PC-9 (cell line): ENCODE results near the gene CCP110. TPM values are rescaled to one million over a fixed set of nuclear protein-coding genes. Genes with fewer than 3 reads are reported as not detected.

ENCODE experiments used
- BruUV-seq: library from RNA; stranded (reverse); fragments of 400-500 nt; replicated peaks from 2 replicates; lab custom pipeline; 2021; lab: Mats Ljungman, UMichigan
- CTCF ChIA-PET: fragments of 300-600 bp; sonication (Branson Sonifier 250); formaldehyde crosslinking; loops from one replicate; lab custom pipeline; 2022; ENCODE audit warnings: antibody characterized with exemption; lab: Charles Lee
- POLR2A ChIA-PET: fragments of 300-600 bp; sonication (Branson Sonifier 250); formaldehyde crosslinking; loops from one replicate; lab custom pipeline; 2022; ENCODE audit warnings: antibody characterized with exemption; ENCODE audit not compliant: unreplicated experiment; lab: Charles Lee
- DNase-seq, 2 experiments: peaks; one replicate each; pipeline versions ENCODE4 v3.0.0 to v3.0.0-alpha.2; 2015 to 2022; ENCODE audit warnings: mixed read lengths in 1 of 2
- H2AFZ ChIP-seq: fragments of 200-600 bp; sonication (generic); 2 replicates; pipeline ENCODE4 v1.8.1; 2017; ENCODE audit warnings: antibody characterized with exemption
- H3F3A ChIP-seq: fragments of 200-600 bp; sonication (generic); 2 replicates; pipeline ENCODE4 v1.8.1; 2017; ENCODE audit warnings: antibody characterized with exemption, mild to moderate bottlenecking, low read depth; ENCODE audit not compliant: insufficient read depth
- H3K27ac ChIP-seq: fragments of 200-600 bp; sonication (generic); 2 replicates; pipeline ENCODE4 v1.6.1; 2016; ENCODE audit warnings: mixed run types
- H3K27me3 ChIP-seq: fragments of 200-600 bp; sonication (generic); 2 replicates; pipeline ENCODE4 v1.6.1; 2016; ENCODE audit warnings: low read depth, mixed run types; ENCODE audit not compliant: insufficient read depth
- H3K36me3 ChIP-seq: fragments of 200-600 bp; sonication (generic); 2 replicates; pipeline ENCODE4 v1.6.1; 2016; ENCODE audit warnings: low read depth, mixed run types
- H3K4me1 ChIP-seq: fragments of 200-600 bp; sonication (generic); replicated peaks from 2 replicates; pipeline ENCODE4 v1.6.1; 2016; ENCODE audit warnings: mixed run types; ENCODE audit not compliant: insufficient read depth
- H3K4me2 ChIP-seq: fragments of 200-600 bp; sonication (generic); 2 replicates; pipeline ENCODE4 v1.6.1; 2017; ENCODE audit warnings: mixed run types
- H3K4me3 ChIP-seq: fragments of 200-600 bp; sonication (generic); 2 replicates; pipeline ENCODE4 v1.6.1; 2016; ENCODE audit warnings: mixed run types
- H3K79me2 ChIP-seq: fragments of 200-600 bp; sonication (generic); 2 replicates; pipeline ENCODE4 v1.6.1; 2017; ENCODE audit warnings: low read depth, mixed run types
- H3K9me2 ChIP-seq: fragments of 200-600 bp; sonication (generic); 2 replicates; pipeline ENCODE4 v1.8.1; 2017; ENCODE audit warnings: mild to moderate bottlenecking; ENCODE audit not compliant: insufficient read depth
- H3K9me3 ChIP-seq: fragments of 200-600 bp; sonication (generic); 2 replicates; pipeline ENCODE4 v1.8.1; 2016; ENCODE audit warnings: low read depth; ENCODE audit not compliant: insufficient read depth
- H4K20me1 ChIP-seq: fragments of 200-600 bp; sonication (generic); 2 replicates; pipeline ENCODE4 v1.8.1; 2017; ENCODE audit not compliant: insufficient read depth
- EZH2 ChIP-seq: fragments of 200-600 bp; sonication (generic); IDR thresholded peaks from 2 replicates; pipeline ENCODE4 v1.8.0; 2017; ENCODE audit warnings: antibody characterized with exemption, low read depth
- intact Hi-C: fragments of 100-400 bp; cut with micrococcal nuclease; formaldehyde crosslinking; loops from one replicate; pipeline ENCODE4 v1.10.0; 2022; ENCODE audit not compliant: unreplicated experiment
- total RNA-seq: library from RNA; stranded (reverse); gene quantifications from 2 replicates; pipeline ENCODE4 v1.2.3, GENCODE V29; 2021
- TF ChIP-seq, protein P1 (sequence below): fragments of 200-600 bp; sonication (generic); conservative IDR thresholded peaks from 2 replicates; pipeline ENCODE4 v1.6.1; 2017; ENCODE audit warnings: mixed run types, antibody characterized with exemption, mild to moderate bottlenecking, moderate library complexity

Gene CCP110
- total RNA-seq, 1 experiment from 2014 or later = 31.9 TPM

DNA sequence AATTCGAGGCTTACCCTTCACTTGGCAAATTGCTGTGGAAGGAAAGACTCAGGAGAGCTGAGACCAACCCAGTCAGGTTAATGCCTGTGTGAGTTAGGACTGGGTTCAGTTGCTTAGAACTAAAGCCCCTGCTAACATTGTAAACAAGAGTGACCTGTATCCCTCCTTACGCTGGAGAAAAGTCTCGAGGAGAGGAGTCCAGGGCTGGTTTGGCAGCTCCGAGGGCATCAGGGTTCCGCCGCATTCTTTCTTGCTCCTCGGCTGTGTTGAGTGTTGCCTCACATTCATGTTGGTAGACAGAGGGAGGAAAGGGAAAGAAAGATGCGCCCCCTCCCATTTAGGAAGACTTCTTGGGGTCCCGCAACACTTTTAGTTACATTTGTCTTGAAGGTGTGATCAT is 50.3 kb downstream of the CCP110 start:
- BruUV-seq = no TSS peak
- Histone ChIP-seq H3F3A (no peaks in the 10 kb centered on the region), H3K79me2 (no peaks in the 10 kb centered on the region), H3K4me1 (no peaks in the 10 kb centered on the region), H3K4me3 (no peak overlapping the region), H3K9me2 (no peaks in the 10 kb centered on the region), H3K36me3 (no peaks in the 10 kb centered on the region), H3K27me3 (no peaks in the 10 kb centered on the region), H4K20me1 (no peaks in the 10 kb centered on the region), H2AFZ (no peak overlapping the region), H3K4me2 (no peak overlapping the region), H3K27ac (no peak overlapping the region), H3K9me3 (no peaks in the 10 kb centered on the region)
- intact Hi-C loops = no loop called here
- CTCF ChIA-PET = no interaction called here
- TF ChIP-seq EZH2 = no peak
- TF ChIP-seq, protein P1, sequence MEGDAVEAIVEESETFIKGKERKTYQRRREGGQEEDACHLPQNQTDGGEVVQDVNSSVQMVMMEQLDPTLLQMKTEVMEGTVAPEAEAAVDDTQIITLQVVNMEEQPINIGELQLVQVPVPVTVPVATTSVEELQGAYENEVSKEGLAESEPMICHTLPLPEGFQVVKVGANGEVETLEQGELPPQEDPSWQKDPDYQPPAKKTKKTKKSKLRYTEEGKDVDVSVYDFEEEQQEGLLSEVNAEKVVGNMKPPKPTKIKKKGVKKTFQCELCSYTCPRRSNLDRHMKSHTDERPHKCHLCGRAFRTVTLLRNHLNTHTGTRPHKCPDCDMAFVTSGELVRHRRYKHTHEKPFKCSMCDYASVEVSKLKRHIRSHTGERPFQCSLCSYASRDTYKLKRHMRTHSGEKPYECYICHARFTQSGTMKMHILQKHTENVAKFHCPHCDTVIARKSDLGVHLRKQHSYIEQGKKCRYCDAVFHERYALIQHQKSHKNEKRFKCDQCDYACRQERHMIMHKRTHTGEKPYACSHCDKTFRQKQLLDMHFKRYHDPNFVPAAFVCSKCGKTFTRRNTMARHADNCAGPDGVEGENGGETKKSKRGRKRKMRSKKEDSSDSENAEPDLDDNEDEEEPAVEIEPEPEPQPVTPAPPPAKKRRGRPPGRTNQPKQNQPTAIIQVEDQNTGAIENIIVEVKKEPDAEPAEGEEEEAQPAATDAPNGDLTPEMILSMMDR = no peak
- no peak for DNase-seq
- POLR2A ChIA-PET = no interaction called here

DNA sequence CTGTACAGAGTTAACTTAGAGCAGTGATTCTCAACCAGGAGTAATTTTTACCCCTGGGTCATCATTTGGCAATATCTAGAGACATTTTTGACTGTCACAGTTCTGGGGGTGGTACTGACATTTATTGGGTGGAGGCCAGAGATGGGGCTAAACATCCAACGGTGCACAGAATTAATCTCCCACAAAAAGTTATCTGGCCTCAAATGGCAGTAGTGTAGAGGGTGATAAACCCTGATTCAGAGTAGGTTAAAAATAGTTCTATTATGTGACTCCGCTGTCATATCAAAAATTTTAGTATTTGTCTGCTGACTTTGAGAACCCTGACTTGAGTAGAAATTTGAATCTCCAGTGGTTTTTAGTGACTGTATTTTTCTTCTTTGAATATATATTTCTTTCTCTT is 50.9 kb downstream of the CCP110 start:
- H3K79me2 ChIP-seq = no peaks in the 10 kb centered on the region
- ChIA-PET POLR2A (no interaction called here), CTCF (no interaction called here)
- H3K9me3 ChIP-seq = no peaks in the 10 kb centered on the region
- H3K36me3 ChIP-seq = no peaks in the 10 kb centered on the region
- H3K4me1 ChIP-seq = no peaks in the 10 kb centered on the region
- no peak for DNase-seq
- no peaks in the 10 kb centered on the region for H4K20me1 ChIP-seq
- H3K4me2 ChIP-seq = no peak overlapping the region
- H3K9me2 ChIP-seq = no peaks in the 10 kb centered on the region
- H3K27ac ChIP-seq = no peak overlapping the region
- intact Hi-C loops = no loop called here
- H3K4me3 ChIP-seq = no peak overlapping the region
- H2AFZ ChIP-seq = no peak overlapping the region
- no peaks in the 10 kb centered on the region for H3F3A ChIP-seq
- H3K27me3 ChIP-seq = no peaks in the 10 kb centered on the region
- TF ChIP-seq, protein P1 = no peak
- no peak for TF ChIP-seq EZH2
- BruUV-seq = no TSS peak

DNA sequence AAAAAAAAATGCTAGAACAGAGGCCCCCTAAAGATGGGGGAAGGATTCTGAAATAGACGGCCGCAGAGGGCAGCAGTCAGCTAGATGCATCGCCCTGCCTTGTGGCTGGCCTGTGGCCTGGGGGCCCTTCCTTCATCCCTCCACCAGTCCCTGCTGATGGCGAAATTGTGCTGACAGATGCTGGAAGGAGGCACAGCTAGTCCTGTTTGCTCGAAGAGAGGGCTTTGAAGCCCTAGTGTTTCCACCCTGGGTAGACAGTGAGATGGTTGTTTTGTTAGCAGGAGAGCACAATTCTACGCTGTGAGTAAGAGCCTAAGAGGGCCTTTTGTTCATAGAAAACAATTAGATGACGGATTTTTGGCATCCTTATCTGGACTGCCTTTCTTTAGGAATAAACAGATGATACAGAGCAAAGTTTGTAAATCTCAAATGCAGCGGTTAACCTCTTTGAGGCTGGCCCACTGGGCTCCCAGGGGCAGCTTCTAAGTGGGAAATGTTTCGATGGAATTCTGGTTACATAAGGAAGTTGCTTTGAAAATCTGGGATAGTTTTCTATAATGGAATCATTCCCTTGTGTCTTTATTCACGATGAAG is 54.7 kb downstream of the CCP110 start:
- CTCF ChIA-PET = no interaction called here
- TF ChIP-seq, protein P1 = no peak
- no peak for TF ChIP-seq EZH2
- POLR2A ChIA-PET = no interaction called here
- intact Hi-C loops = no loop called here
- Histone ChIP-seq H2AFZ (no peak overlapping the region), H3K9me2 (no peaks in the 10 kb centered on the region), H3F3A (no peaks in the 10 kb centered on the region), H3K4me3 (no peak overlapping the region), H3K79me2 (no peaks in the 10 kb centered on the region), H3K27me3 (no peaks in the 10 kb centered on the region), H3K27ac (no peak overlapping the region), H3K4me2 (no peak overlapping the region), H4K20me1 (no peaks in the 10 kb centered on the region), H3K36me3 (no peaks in the 10 kb centered on the region), H3K9me3 (no peaks in the 10 kb centered on the region), H3K4me1 (no peaks in the 10 kb centered on the region)
- no peak for DNase-seq
- BruUV-seq = no TSS peak
